HepG2 (cell line): ENCODE data around the gene FAM83C. TPM values are rescaled to one million over a fixed set of nuclear protein-coding genes. Genes with fewer than 3 reads are reported as not detected.

ENCODE experiments used
- CENPT ChIP-seq: sonication (generic); formaldehyde crosslinking; IDR thresholded peaks from 2 replicates; pipeline ENCODE4 v1.8.0; 2022; ENCODE audit warnings: low read depth, mild to moderate bottlenecking, moderate library complexity, missing genetic modification reagents
- JUN ChIP-seq: sonication (generic); formaldehyde crosslinking; IDR thresholded peaks from 2 replicates; pipeline ENCODE4 v1.4.0; 2020; ENCODE audit warnings: mild to moderate bottlenecking, missing genetic modification reagents
- JUNB ChIP-seq: sonication (generic); formaldehyde crosslinking; IDR thresholded peaks from 2 replicates; pipeline ENCODE4 v1.8.0; 2022; ENCODE audit warnings: missing genetic modification reagents, mild to moderate bottlenecking, borderline replicate concordance
- MAFF ChIP-seq: IDR thresholded peaks from 2 replicates; pipeline ENCODE4 v1.6.1; 2011; ENCODE audit warnings: low read depth, low read length, improper control_type of control experiment
- NFRKB ChIP-seq: fragments of 450-650 bp; IDR thresholded peaks from 2 replicates; pipeline ENCODE4 v1.6.1; 2017
- NR2F6 ChIP-seq, 2 experiments: IDR thresholded peaks; 2 replicates each; pipeline ENCODE4 v1.6.1; 2016; ENCODE audit warnings: antibody characterized with exemption in 1 of 2, mild to moderate bottlenecking in 1 of 2
- PTBP1 ChIP-seq: fragments of 200-400 bp; formaldehyde crosslinking; IDR thresholded peaks from 2 replicates; pipeline ENCODE4 v1.6.1; 2018; ENCODE audit warnings: low read length, low read depth; ENCODE audit not compliant: poor library complexity, severe bottlenecking
- RNF2 ChIP-seq: fragments of 450-650 bp; conservative IDR thresholded peaks from 2 replicates; pipeline ENCODE4 v1.6.1; 2016; ENCODE audit warnings: low read depth
- SATB2 ChIP-seq: sonication (generic); formaldehyde crosslinking; IDR thresholded peaks from 2 replicates; pipeline ENCODE4 v1.5.0; 2020; ENCODE audit warnings: missing genetic modification reagents
- ZFP37 ChIP-seq: sonication (generic); formaldehyde crosslinking; IDR thresholded peaks from 2 replicates; pipeline ENCODE4 v1.4.0; 2020; ENCODE audit warnings: missing genetic modification reagents, borderline replicate concordance
- ZMAT3 ChIP-seq: sonication (generic); formaldehyde crosslinking; conservative IDR thresholded peaks from 2 replicates; pipeline ENCODE4 v1.7.0; 2021; ENCODE audit warnings: missing genetic modification reagents
- ZNF230 ChIP-seq: sonication (generic); formaldehyde crosslinking; IDR thresholded peaks from 2 replicates; pipeline ENCODE4 v1.4.0; 2020; ENCODE audit warnings: mild to moderate bottlenecking, missing genetic modification reagents
- ZNF432 ChIP-seq: sonication (generic); formaldehyde crosslinking; IDR thresholded peaks from 2 replicates; pipeline ENCODE4 v1.5.0; 2020; ENCODE audit warnings: missing genetic modification reagents, mild to moderate bottlenecking, borderline replicate concordance
- ZNF761 ChIP-seq: sonication (generic); formaldehyde crosslinking; conservative IDR thresholded peaks from 2 replicates; pipeline ENCODE4 v1.4.0; 2020; ENCODE audit warnings: mild to moderate bottlenecking, missing genetic modification reagents
- polyA plus RNA-seq, 8 experiments: library from polyadenylated mRNA; depleted of rRNA in 3 of 8; stranded (reverse) in 7 of 8; unstranded in 1 of 8; fragments of >200 nt; fragmentation: Illumina TruSeq in 4 of 8; extraction: Trizol in 4 of 8; gene quantifications; 2 replicates each; pipeline versions ENCODE4 v1.2.1 to v1.2.3, GENCODE V29; 2011 to 2016; ENCODE audit warnings: low read depth in 4 of 8, missing spikeins in 1 of 8, mixed read lengths in 1 of 8; ENCODE audit not compliant: insufficient read depth in 1 of 8
- total RNA-seq, 5 experiments: library from RNA; depleted of rRNA; stranded (reverse); fragments of >200 nt; fragmentation: Illumina TruSeq; extraction: Trizol; gene quantifications; 2 replicates each; pipeline ENCODE4 v1.2.3, GENCODE V29; 2016; ENCODE audit warnings: low read depth in 1 of 5
- TF ChIP-seq, protein P1 (sequence below): sonication (generic); formaldehyde crosslinking; IDR thresholded peaks from 2 replicates; pipeline ENCODE4 v1.5.0; 2020; ENCODE audit warnings: mild to moderate bottlenecking, missing genetic modification reagents, moderate library complexity
- TF ChIP-seq, protein P2 (sequence below): sonication (generic); formaldehyde crosslinking; IDR thresholded peaks from 2 replicates; pipeline ENCODE4 v1.4.0; 2020; ENCODE audit warnings: missing genetic modification reagents
- TF ChIP-seq, protein P3 (sequence below): sonication (generic); formaldehyde crosslinking; IDR thresholded peaks from 2 replicates; pipeline ENCODE4 v1.4.0; 2020; ENCODE audit warnings: missing genetic modification reagents, mild to moderate bottlenecking, borderline replicate concordance
- TF ChIP-seq, protein P4 (sequence below): sonication (generic); formaldehyde crosslinking; IDR thresholded peaks from 2 replicates; pipeline ENCODE4 v1.5.1; 2020; ENCODE audit warnings: mild to moderate bottlenecking, missing genetic modification reagents

The FAM83C gene
- total and polyA plus RNA-seq, 2 of the 13 experiments (the other 11 are each of a cell fraction or from before 2014, with no cell fraction given): 0.04 TPM; not detected in 1

DNA sequence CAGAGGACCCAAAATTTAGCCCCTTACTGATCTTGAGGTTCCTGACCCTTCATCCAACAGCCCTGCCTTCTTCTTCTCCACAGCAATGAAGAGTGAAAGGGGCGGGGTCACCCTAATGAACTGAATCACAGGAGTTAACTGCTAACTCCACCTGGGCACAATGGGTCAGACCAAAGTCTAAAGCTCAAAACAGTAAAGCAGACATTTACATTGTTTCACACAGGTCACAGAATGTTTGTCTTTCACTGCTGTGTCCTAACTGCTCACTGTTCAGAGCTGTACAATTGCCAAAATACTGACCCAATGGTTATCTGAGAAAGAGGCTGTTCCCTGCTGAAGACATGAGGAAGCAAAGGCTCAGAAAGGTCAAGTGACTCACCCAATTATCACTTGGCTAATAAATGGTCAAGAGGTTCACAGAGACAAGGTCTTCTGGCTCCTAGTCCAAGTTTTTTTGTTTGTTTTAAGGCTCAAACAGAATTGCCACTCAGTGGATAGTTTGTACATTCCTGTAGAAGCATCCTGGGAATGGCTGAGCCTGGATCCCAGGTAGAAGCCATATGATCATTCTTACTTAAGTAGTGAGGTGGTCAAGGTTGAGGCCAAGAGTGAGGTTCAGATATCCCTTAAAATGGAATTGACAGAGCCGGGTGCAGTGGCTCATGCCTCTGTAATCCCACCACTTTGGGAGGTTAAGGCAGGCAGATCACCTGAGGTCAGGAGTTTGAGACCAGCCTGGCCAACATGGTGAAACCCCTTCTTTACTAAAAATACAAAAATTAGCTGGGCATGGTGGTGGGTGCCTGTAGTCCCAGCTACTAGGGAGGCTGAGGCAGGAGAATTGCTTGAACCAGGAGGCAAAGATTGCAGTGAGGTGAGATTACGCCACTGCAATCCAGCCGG, 35.1 kb upstream of the FAM83C start (continued):
- TF ChIP-seq RNF2: no peak
- TF ChIP-seq ZNF432 (CRISPR knock-in tag): 0 out of 2 replicates have a peak, but pooled peaks have one; percentile 4
- TF ChIP-seq JUN (CRISPR knock-in tag): peak; percentile 99
- peak; percentile 98 for TF ChIP-seq SATB2 (CRISPR knock-in tag)
- no peak for TF ChIP-seq ZMAT3 (CRISPR knock-in tag)
- no peak for TF ChIP-seq NFRKB
- peak; percentile 98 for TF ChIP-seq JUNB
- TF ChIP-seq ZFP37 (CRISPR knock-in tag): peak; percentile 87
- TF ChIP-seq, protein P1, sequence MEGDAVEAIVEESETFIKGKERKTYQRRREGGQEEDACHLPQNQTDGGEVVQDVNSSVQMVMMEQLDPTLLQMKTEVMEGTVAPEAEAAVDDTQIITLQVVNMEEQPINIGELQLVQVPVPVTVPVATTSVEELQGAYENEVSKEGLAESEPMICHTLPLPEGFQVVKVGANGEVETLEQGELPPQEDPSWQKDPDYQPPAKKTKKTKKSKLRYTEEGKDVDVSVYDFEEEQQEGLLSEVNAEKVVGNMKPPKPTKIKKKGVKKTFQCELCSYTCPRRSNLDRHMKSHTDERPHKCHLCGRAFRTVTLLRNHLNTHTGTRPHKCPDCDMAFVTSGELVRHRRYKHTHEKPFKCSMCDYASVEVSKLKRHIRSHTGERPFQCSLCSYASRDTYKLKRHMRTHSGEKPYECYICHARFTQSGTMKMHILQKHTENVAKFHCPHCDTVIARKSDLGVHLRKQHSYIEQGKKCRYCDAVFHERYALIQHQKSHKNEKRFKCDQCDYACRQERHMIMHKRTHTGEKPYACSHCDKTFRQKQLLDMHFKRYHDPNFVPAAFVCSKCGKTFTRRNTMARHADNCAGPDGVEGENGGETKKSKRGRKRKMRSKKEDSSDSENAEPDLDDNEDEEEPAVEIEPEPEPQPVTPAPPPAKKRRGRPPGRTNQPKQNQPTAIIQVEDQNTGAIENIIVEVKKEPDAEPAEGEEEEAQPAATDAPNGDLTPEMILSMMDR (CRISPR knock-in tag): 0 out of 2 replicates have a peak, but pooled peaks have one; percentile 2
- TF ChIP-seq ZNF761: peak; percentile 98
- TF ChIP-seq, protein P2, sequence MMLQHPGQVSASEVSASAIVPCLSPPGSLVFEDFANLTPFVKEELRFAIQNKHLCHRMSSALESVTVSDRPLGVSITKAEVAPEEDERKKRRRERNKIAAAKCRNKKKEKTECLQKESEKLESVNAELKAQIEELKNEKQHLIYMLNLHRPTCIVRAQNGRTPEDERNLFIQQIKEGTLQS (CRISPR knock-in tag): peak; percentile 96
- TF ChIP-seq CENPT (CRISPR knock-in tag): no peak
- TF ChIP-seq, protein P3, sequence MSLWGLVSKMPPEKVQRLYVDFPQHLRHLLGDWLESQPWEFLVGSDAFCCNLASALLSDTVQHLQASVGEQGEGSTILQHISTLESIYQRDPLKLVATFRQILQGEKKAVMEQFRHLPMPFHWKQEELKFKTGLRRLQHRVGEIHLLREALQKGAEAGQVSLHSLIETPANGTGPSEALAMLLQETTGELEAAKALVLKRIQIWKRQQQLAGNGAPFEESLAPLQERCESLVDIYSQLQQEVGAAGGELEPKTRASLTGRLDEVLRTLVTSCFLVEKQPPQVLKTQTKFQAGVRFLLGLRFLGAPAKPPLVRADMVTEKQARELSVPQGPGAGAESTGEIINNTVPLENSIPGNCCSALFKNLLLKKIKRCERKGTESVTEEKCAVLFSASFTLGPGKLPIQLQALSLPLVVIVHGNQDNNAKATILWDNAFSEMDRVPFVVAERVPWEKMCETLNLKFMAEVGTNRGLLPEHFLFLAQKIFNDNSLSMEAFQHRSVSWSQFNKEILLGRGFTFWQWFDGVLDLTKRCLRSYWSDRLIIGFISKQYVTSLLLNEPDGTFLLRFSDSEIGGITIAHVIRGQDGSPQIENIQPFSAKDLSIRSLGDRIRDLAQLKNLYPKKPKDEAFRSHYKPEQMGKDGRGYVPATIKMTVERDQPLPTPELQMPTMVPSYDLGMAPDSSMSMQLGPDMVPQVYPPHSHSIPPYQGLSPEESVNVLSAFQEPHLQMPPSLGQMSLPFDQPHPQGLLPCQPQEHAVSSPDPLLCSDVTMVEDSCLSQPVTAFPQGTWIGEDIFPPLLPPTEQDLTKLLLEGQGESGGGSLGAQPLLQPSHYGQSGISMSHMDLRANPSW (CRISPR knock-in tag): no peak; the same call in 1 of the 2 replicates
- peak; percentile 61 for TF ChIP-seq MAFF
- TF ChIP-seq NR2F6 (IDR thresholded peaks at IDR 0.05): peak; percentile 100
- peak; percentile 99 for TF ChIP-seq NR2F6 (CRISPR knock-in tag; IDR thresholded peaks at IDR 0.05)
- peak; percentile 76; the same call in 1 of the 2 replicates for TF ChIP-seq ZNF230 (CRISPR knock-in tag)
- TF ChIP-seq, protein P4, sequence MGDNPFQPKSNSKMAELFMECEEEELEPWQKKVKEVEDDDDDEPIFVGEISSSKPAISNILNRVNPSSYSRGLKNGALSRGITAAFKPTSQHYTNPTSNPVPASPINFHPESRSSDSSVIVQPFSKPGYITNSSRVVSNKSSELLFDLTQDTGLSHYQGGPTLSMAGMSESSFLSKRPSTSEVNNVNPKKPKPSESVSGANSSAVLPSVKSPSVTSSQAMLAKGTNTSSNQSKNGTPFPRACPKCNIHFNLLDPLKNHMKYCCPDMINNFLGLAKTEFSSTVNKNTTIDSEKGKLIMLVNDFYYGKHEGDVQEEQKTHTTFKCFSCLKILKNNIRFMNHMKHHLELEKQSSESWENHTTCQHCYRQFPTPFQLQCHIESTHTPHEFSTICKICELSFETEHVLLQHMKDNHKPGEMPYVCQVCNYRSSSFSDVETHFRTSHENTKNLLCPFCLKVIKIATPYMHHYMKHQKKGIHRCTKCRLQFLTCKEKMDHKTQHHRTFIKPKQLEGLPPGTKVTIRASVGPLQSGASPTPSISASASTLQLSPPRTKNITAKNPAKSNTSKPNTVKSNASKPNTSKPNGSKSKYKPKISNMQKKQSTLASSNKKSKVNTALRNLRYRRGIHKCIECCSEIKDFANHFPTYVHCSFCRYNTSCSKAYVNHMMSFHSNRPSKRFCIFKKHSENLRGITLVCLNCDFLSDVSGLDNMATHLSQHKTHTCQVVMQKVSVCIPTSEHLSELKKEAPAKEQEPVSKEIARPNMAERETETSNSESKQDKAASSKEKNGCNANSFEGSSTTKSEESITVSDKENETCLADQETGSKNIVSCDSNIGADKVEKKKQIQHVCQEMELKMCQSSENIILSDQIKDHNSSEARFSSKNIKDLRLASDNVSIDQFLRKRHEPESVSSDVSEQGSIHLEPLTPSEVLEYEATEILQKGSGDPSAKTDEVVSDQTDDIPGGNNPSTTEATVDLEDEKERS (CRISPR knock-in tag): peak; percentile 40; the same call in 1 of the 2 replicates
- no peak for TF ChIP-seq PTBP1
